Calu3 (cell line): ENCODE measurements around the gene TNFSF13B. TPM values are rescaled to one million over a fixed set of nuclear protein-coding genes. Genes with fewer than 3 reads are reported as not detected.

Experiments used
- BruUV-seq: library from RNA; stranded (reverse); fragments of 400-500 nt; replicated peaks from 2 replicates; lab custom pipeline; 2021; lab: Mats Ljungman, UMichigan
- CTCF ChIA-PET: fragments of 300-600 bp; sonication (Branson Sonifier 250); formaldehyde crosslinking; loops from one replicate; lab custom pipeline; 2022; ENCODE audit warnings: antibody characterized with exemption; lab: Charles Lee
- DNase-seq: peaks from one replicate; pipeline ENCODE4 v3.0.0; 2022
- H3K27ac Mint-ChIP-seq: one replicate; pipeline ENCODE4 v1.8.0; 2022; ENCODE audit warnings: mixed read lengths; ENCODE audit not compliant: unreplicated experiment
- H3K27me3 Mint-ChIP-seq: one replicate; pipeline ENCODE4 v1.8.0; 2022; ENCODE audit warnings: mixed read lengths; ENCODE audit not compliant: unreplicated experiment
- H3K36me3 Mint-ChIP-seq: one replicate; pipeline ENCODE4 v1.8.0; 2022; ENCODE audit warnings: mild to moderate bottlenecking, moderate library complexity, mixed read lengths; ENCODE audit not compliant: insufficient read depth, unreplicated experiment
- H3K4me1 Mint-ChIP-seq: one replicate; pipeline ENCODE4 v1.8.0; 2022; ENCODE audit warnings: mild to moderate bottlenecking, low read depth, mixed read lengths; ENCODE audit not compliant: unreplicated experiment
- H3K4me3 Mint-ChIP-seq: one replicate; pipeline ENCODE4 v1.8.0; 2022; ENCODE audit warnings: mild to moderate bottlenecking, low read depth, moderate library complexity, mixed read lengths; ENCODE audit not compliant: unreplicated experiment
- H3K9me3 Mint-ChIP-seq: one replicate; pipeline ENCODE4 v1.8.0; 2022; ENCODE audit warnings: low read depth, mixed read lengths; ENCODE audit not compliant: unreplicated experiment
- CTCF ChIP-seq: fragments of 200-600 bp; IDR thresholded peaks from one replicate; pipeline ENCODE4 v1.8.0; 2022; ENCODE audit warnings: antibody characterized with exemption; ENCODE audit not compliant: unreplicated experiment
- intact Hi-C: fragments of 100-400 bp; cut with micrococcal nuclease; formaldehyde crosslinking; loops from one replicate; pipeline ENCODE4 v1.10.0; 2022; ENCODE audit not compliant: unreplicated experiment
- total RNA-seq: library from RNA; stranded (reverse); gene quantifications from 2 replicates; pipeline ENCODE4 v1.2.3, GENCODE V29; 2022

Gene TNFSF13B
- total RNA-seq, 1 experiment from 2014 or later: 0.97 TPM

- BruUV-seq: no TSS peak
- intact Hi-C loops: no loop called here
- Mint-ChIP-seq H3K4me1 (no peaks in the 10 kb centered on the region), H3K36me3 (no peaks in the 10 kb centered on the region), H3K9me3 (no peaks in the 10 kb centered on the region), H3K27me3 (no peaks in the 10 kb centered on the region), H3K27ac (no peak overlapping the region), H3K4me3 (no peak overlapping the region)
- DNase-seq: no peak
- TF ChIP-seq CTCF: no peak
- CTCF ChIA-PET: no interaction called here
Observed at GRCh38 chr13:108328848-108329247, 59.3 kb downstream of the TNFSF13B start.

- H3K4me1 Mint-ChIP-seq: no peaks in the 10 kb centered on the region
- no peaks in the 10 kb centered on the region for H3K9me3 Mint-ChIP-seq
- CTCF ChIA-PET: no interaction called here
- no peak overlapping the region for H3K4me3 Mint-ChIP-seq
- no TSS peak for BruUV-seq
- DNase-seq: no peak
- intact Hi-C loops: no loop called here
- H3K27ac Mint-ChIP-seq: no peak overlapping the region
- no peak for TF ChIP-seq CTCF
- no peaks in the 10 kb centered on the region for H3K36me3 Mint-ChIP-seq
- H3K27me3 Mint-ChIP-seq: no peaks in the 10 kb centered on the region
Observed at GRCh38 chr13:108332791-108333190, 63.3 kb downstream of the TNFSF13B start.

- Mint-ChIP-seq H3K27ac (no peak overlapping the region), H3K9me3 (no peaks in the 10 kb centered on the region), H3K36me3 (no peaks in the 10 kb centered on the region), H3K4me1 (peaks cover 10% of the 10 kb centered on the region), H3K27me3 (no peaks in the 10 kb centered on the region), H3K4me3 (no peak overlapping the region)
- no TSS peak for BruUV-seq
- no peak for TF ChIP-seq CTCF
- no peak for DNase-seq
- intact Hi-C loops: loop anchor here (5.0 kb wide), 2 partner anchors 165 to 555 kb away; no protein-coding TSS in a partner anchor
- CTCF ChIA-PET: interaction anchor here (0.8 kb wide), 1 partner anchor 10 kb away, joined by 5 read pairs; no protein-coding TSS in a partner anchor
Observed at GRCh38 chr13:108342369-108343289, 73.1 kb downstream of the TNFSF13B start.

GRCh38 chr13:108345016-108345415 is 75.5 kb downstream of the TNFSF13B start:
- Mint-ChIP-seq H3K27ac (no peak overlapping the region), H3K4me3 (no peak overlapping the region), H3K27me3 (no peaks in the 10 kb centered on the region), H3K9me3 (no peaks in the 10 kb centered on the region), H3K4me1 (peaks cover 10% of the 10 kb centered on the region), H3K36me3 (no peaks in the 10 kb centered on the region)
- no peak for TF ChIP-seq CTCF
- no peak for DNase-seq
- BruUV-seq: no TSS peak
- CTCF ChIA-PET: no interaction called here
- intact Hi-C loops: no loop called here
